T-cell (primary cell): Measurements from ENCODE around the gene ZFPM1. TPM values are rescaled to one million over a fixed set of nuclear protein-coding genes. Genes with fewer than 3 reads are reported as not detected.

ENCODE experiments used
- ATAC-seq, 4 experiments: fragments of 200-7000 bp in 3 of 4; fragments of 150-1000 bp in 1 of 4; cut with Tn5 transposase; replicated peaks in 1 of 4; 1 replicate in 3 of 4; 2 replicates in 1 of 4; pipeline ENCODE4 v1.10.0; 2021; ENCODE audit warnings: moderate library complexity in 3 of 4, mild to moderate bottlenecking in 2 of 4, moderate number of reproducible peaks in 1 of 4
- CTCF ChIA-PET, 2 donors: fragments of 300-600 bp; sonication (Branson Sonifier 250); formaldehyde crosslinking; loops; one replicate each; lab custom pipeline; 2022; ENCODE audit warnings: antibody characterized with exemption in 2 of 2; lab: Charles Lee
- POLR2A ChIA-PET, 2 donors: fragments of 300-600 bp; sonication (Branson Sonifier 250); formaldehyde crosslinking; loops; one replicate each; lab custom pipeline; 2022; ENCODE audit warnings: antibody characterized with exemption in 2 of 2; lab: Charles Lee
- DNase-seq, 35 experiments: peaks; one replicate each; pipeline versions ENCODE4 v3.0.0 to v3.0.0-alpha.2; 2013 to 2023
- H3K27ac ChIP-seq: one replicate; pipeline ENCODE4 v1.5.1; 2013; ENCODE audit warnings: low read length
- H3K27me3 ChIP-seq, 2 experiments: replicated peaks in 1 of 2; 1 replicate in 1 of 2; 2 replicates in 1 of 2; pipeline versions ENCODE4 v1.6.1 to v1.7.0; 2013; ENCODE audit warnings: low read length in 1 of 2, mixed read lengths in 1 of 2; ENCODE audit not compliant: control insufficient read depth in 2 of 2, insufficient read depth in 2 of 2; ENCODE audit errors: extremely low read depth in 1 of 2
- H3K36me3 ChIP-seq, 2 donors: 1 replicate in 1 of 2; 2 replicates in 1 of 2; pipeline versions ENCODE4 v1.6.1 to v1.7.0; 2013; ENCODE audit warnings: low read length in 1 of 2; ENCODE audit not compliant: control insufficient read depth in 2 of 2, insufficient read depth in 1 of 2; ENCODE audit errors: extremely low read depth in 1 of 2
- H3K4me1 ChIP-seq, 2 experiments: 1 replicate in 1 of 2; 2 replicates in 1 of 2; pipeline versions ENCODE4 v1.6.1 to v1.7.0; 2013; ENCODE audit warnings: low read length in 2 of 2, mixed read lengths in 1 of 2; ENCODE audit not compliant: insufficient read depth in 2 of 2, control insufficient read depth in 1 of 2; ENCODE audit errors: extremely low read depth in 1 of 2
- H3K4me3 ChIP-seq, 2 donors: 1 replicate in 1 of 2; 2 replicates in 1 of 2; pipeline versions ENCODE4 v1.5.1 to v1.7.0; 2013; ENCODE audit warnings: mild to moderate bottlenecking in 2 of 2, low read length in 1 of 2, moderate library complexity in 1 of 2; ENCODE audit not compliant: control insufficient read depth in 1 of 2; ENCODE audit errors: extremely low read depth in 1 of 2
- H3K9me3 ChIP-seq: 2 replicates; pipeline ENCODE4 v1.7.0; 2013
- H3K27ac Mint-ChIP-seq, 2 donors: one replicate each; pipeline ENCODE4 v1.8.0; 2020 to 2021; ENCODE audit warnings: mild to moderate bottlenecking in 2 of 2, mixed read lengths in 2 of 2
- H3K27me3 Mint-ChIP-seq, 2 donors: one replicate each; pipeline ENCODE4 v1.8.0; 2021 to 2022; ENCODE audit warnings: mixed read lengths in 2 of 2
- H3K36me3 Mint-ChIP-seq: one replicate; pipeline ENCODE4 v1.8.0; 2021; ENCODE audit warnings: mixed read lengths
- H3K4me1 Mint-ChIP-seq, 3 donors: one replicate each; pipeline ENCODE4 v1.8.0; 2020 to 2022; ENCODE audit warnings: mixed read lengths in 3 of 3, mild to moderate bottlenecking in 1 of 3
- H3K4me3 Mint-ChIP-seq, 3 donors: one replicate each; pipeline ENCODE4 v1.8.0; 2020 to 2022; ENCODE audit warnings: mild to moderate bottlenecking in 3 of 3, mixed read lengths in 3 of 3, moderate library complexity in 3 of 3
- H3K9me3 Mint-ChIP-seq, 3 donors: one replicate each; pipeline ENCODE4 v1.8.0; 2020 to 2022; ENCODE audit warnings: mixed read lengths in 3 of 3
- WGBS: methylation state at CpG from one replicate; pipeline ENCODE4 v1.1.5; 2013; ENCODE audit warnings: missing lambda C conversion rate; ENCODE audit not compliant: insufficient coverage; 5-methylcytosine and 5-hydroxymethylcytosine counted together
- total RNA-seq, 35 experiments: library from RNA in 6 of 35; stranded (reverse) in 6 of 35; fragments of 120-200 nt in 1 of 35; gene quantifications; one replicate each; pipeline versions ENCODE4 v1.2.1 to v1.2.4 and lab custom pipeline; 2013 to 2026

ZFPM1 gene
- total RNA-seq, 5 donors from 2014 or later (not counting 1 experiment from before 2014, with no cell fraction given), result 19.6 to 38.4 (median 33.1) TPM

GRCh38 chr16:88578446-88579313 lies 125.6 kb downstream of the ZFPM1 start:
- ATAC-seq, result peak; percentile 45 to 71 (median 68)
- H3K4me1 ChIP-seq, result peaks cover 0 to 32% of the 10 kb centered on the region in 2 experiments
- no peaks in the 10 kb centered on the region for H3K27me3 ChIP-seq
- 84% methylated on average over 21 of the region's 26 CpGs for WGBS
- peak overlapping the region in 1 of 3 donors; percentile 29 for H3K4me3 Mint-ChIP-seq
- H3K4me1 Mint-ChIP-seq, result peaks cover 37 to 60% (median 59%) of the 10 kb centered on the region in 3 donors
- no peaks in the 10 kb centered on the region for H3K27me3 Mint-ChIP-seq
- ChIA-PET CTCF (no interaction called here), POLR2A (interaction anchor here in 1 of 2 donors (0.6 kb wide), 1 partner anchor 810 kb away, joined by 3 read pairs; no protein-coding TSS in a partner anchor)
- no peak overlapping the region for H3K27ac ChIP-seq
- H3K27ac Mint-ChIP-seq, result peak overlapping the region; percentile 33 to 84
- H3K9me3 Mint-ChIP-seq, result no peaks in the 10 kb centered on the region
- H3K4me3 ChIP-seq, result no peak overlapping the region
- H3K36me3 ChIP-seq, result peaks cover 22 to 76% of the 10 kb centered on the region in 2 donors
- peaks cover 36% of the 10 kb centered on the region for H3K36me3 Mint-ChIP-seq
- peak in 4 of 35 experiments; percentile 17 to 34 (median 20) for DNase-seq
- H3K9me3 ChIP-seq, result no peaks in the 10 kb centered on the region

GRCh38 chr16:88580371-88580770 lies 127.3 kb downstream of the ZFPM1 start:
- Histone ChIP-seq H3K27ac (no peak overlapping the region), H3K9me3 (no peaks in the 10 kb centered on the region), H3K4me1 (peaks cover 0 to 35% of the 10 kb centered on the region in 2 experiments), H3K27me3 (no peaks in the 10 kb centered on the region), H3K36me3 (peaks cover 25 to 71% of the 10 kb centered on the region in 2 donors), H3K4me3 (no peak overlapping the region)
- Mint-ChIP-seq H3K27ac (no peak overlapping the region), H3K27me3 (no peaks in the 10 kb centered on the region), H3K4me1 (peaks cover 47 to 62% (median 61%) of the 10 kb centered on the region in 3 donors), H3K4me3 (no peak overlapping the region), H3K9me3 (no peaks in the 10 kb centered on the region), H3K36me3 (peaks cover 35% of the 10 kb centered on the region)
- ATAC-seq (no peak), DNase-seq (no peak)
- 97% methylated on average over 16 of the region's 16 CpGs for WGBS
- ChIA-PET POLR2A (interaction anchor here in 1 of 2 donors (0.6 kb wide), 1 partner anchor 19 kb away, joined by 3 read pairs; no protein-coding TSS in a partner anchor), CTCF (no interaction called here)

- Mint-ChIP-seq H3K27me3 (no peaks in the 10 kb centered on the region), H3K4me3 (no peak overlapping the region), H3K9me3 (no peaks in the 10 kb centered on the region), H3K36me3 (peaks cover 35% of the 10 kb centered on the region), H3K27ac (no peak overlapping the region), H3K4me1 (peaks cover 53 to 66% (median 65%) of the 10 kb centered on the region in 3 donors)
- Histone ChIP-seq H3K27me3 (no peaks in the 10 kb centered on the region), H3K36me3 (peaks cover 25 to 72% of the 10 kb centered on the region in 2 donors), H3K4me3 (no peak overlapping the region), H3K27ac (no peak overlapping the region), H3K9me3 (no peaks in the 10 kb centered on the region), H3K4me1 (peaks cover 0 to 42% of the 10 kb centered on the region in 2 experiments)
- DNase-seq, result no peak
- POLR2A ChIA-PET, result no interaction called here
- CTCF ChIA-PET, result no interaction called here
- no peak for ATAC-seq
- 100% methylated on average over 2 of the region's 4 CpGs for WGBS
Observed at GRCh38 chr16:88581033-88581432, 128.0 kb downstream of the ZFPM1 start.

DNA sequence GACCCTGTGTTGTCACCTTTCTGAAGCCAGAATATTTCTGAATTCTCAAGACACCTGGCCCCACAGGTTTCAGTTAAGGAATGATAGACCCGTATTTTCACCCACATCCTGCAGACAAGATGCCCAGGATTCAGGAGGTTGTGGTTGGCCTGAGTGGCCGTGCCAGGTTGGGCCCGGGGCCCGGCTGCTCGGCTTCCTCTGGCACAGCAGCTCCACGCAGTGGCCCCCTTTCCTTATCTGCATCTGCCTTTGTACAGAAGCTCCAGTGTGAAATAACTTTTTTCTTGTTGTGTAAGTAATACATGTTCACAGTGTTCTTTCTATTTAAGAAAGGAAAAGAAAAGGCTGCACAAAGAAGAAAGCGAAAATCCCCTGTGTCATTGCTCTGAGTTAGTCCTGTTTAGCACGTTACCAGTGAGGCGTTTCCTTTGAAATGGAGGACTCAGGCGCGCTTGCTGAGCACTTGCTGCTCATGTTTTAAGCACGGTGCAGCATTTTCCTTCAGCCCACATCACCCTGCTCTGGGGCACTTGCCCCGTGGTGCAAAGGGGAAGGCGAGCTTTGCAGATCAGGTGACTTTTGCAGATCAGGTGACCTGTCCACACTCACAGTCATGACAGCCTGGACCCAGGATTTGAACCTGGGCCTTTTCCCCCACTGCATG lies 130.0 kb downstream of the ZFPM1 start:
- POLR2A ChIA-PET, result no interaction called here
- ATAC-seq, result peak in 2 of 4 experiments; percentile 19 to 28

GRCh38 chr16:88584676-88585075 lies 131.6 kb downstream of the ZFPM1 start:
- Histone ChIP-seq H3K9me3 (no peaks in the 10 kb centered on the region), H3K36me3 (peaks cover 25 to 75% of the 10 kb centered on the region in 2 donors), H3K4me1 (peaks cover 0 to 38% of the 10 kb centered on the region in 2 experiments), H3K27me3 (no peaks in the 10 kb centered on the region), H3K4me3 (no peak overlapping the region), H3K27ac (no peak overlapping the region)
- Mint-ChIP-seq H3K27me3 (no peaks in the 10 kb centered on the region), H3K4me1 (peaks cover 47 to 63% (median 52%) of the 10 kb centered on the region in 3 donors), H3K9me3 (no peaks in the 10 kb centered on the region), H3K4me3 (no peak overlapping the region), H3K36me3 (peaks cover 47% of the 10 kb centered on the region), H3K27ac (peak overlapping the region in 1 of 2 donors; percentile 21)
- POLR2A ChIA-PET, result no interaction called here
- CTCF ChIA-PET, result interaction anchor here in 1 of 2 donors (0.6 kb wide), 1 partner anchor 27 kb away, joined by 3 read pairs; no protein-coding TSS in a partner anchor
- no CpG with 5 or more reads among the region's 6 CpGs for WGBS
- DNase-seq, result no peak
- ATAC-seq, result no peak

More for the DNA sequence above, 130.0 kb downstream of the ZFPM1 start:
- Histone ChIP-seq H3K4me1 (peaks cover 0 to 38% of the 10 kb centered on the region in 2 experiments), H3K27me3 (no peaks in the 10 kb centered on the region), H3K9me3 (no peaks in the 10 kb centered on the region), H3K27ac (no peak overlapping the region), H3K4me3 (no peak overlapping the region), H3K36me3 (peaks cover 15 to 71% of the 10 kb centered on the region in 2 donors)
- Mint-ChIP-seq H3K27ac (peak overlapping the region; percentile 23 to 28), H3K36me3 (peaks cover 43% of the 10 kb centered on the region), H3K4me1 (peaks cover 43 to 62% (median 55%) of the 10 kb centered on the region in 3 donors), H3K4me3 (no peak overlapping the region), H3K27me3 (no peaks in the 10 kb centered on the region), H3K9me3 (no peaks in the 10 kb centered on the region)
- CTCF ChIA-PET, result no interaction called here
- no peak for DNase-seq
- 87% methylated on average over 12 of the region's 14 CpGs for WGBS

DNA sequence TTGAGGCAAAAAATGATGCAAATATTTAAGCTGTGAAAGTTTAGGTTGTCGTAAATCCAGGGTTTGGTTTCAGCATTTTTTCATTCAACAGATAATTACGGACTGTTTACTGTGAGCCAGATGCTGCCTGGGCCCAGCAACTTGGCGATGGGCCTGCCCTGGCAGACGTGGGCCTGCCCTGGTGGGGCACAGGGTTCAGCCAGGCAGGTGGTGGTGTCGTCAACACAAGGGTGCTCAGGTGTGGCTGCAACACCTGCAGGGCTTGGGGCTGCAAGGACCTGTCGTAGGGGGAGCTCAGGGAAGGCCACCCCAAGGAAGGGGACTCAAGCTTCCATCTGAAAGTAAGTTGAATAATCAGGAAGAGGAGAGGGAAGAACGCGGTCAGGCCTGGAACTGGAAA lies 132.2 kb downstream of the ZFPM1 start:
- H3K9me3 Mint-ChIP-seq, result no peaks in the 10 kb centered on the region
- H3K36me3 Mint-ChIP-seq, result peaks cover 49% of the 10 kb centered on the region
- peaks cover 47 to 63% (median 53%) of the 10 kb centered on the region in 3 donors for H3K4me1 Mint-ChIP-seq
- H3K4me3 ChIP-seq, result no peak overlapping the region
- no peak overlapping the region for H3K4me3 Mint-ChIP-seq
- ChIA-PET POLR2A (no interaction called here), CTCF (interaction anchor here in 1 of 2 donors (0.6 kb wide), 1 partner anchor 87 kb away, joined by 3 read pairs; no protein-coding TSS in a partner anchor)
- ATAC-seq, result no peak
- DNase-seq, result no peak
- H3K27me3 ChIP-seq, result no peaks in the 10 kb centered on the region
- no peaks in the 10 kb centered on the region for H3K27me3 Mint-ChIP-seq
- peaks cover 29 to 73% of the 10 kb centered on the region in 2 donors for H3K36me3 ChIP-seq
- no peak overlapping the region for H3K27ac ChIP-seq
- H3K4me1 ChIP-seq, result peaks cover 0 to 38% of the 10 kb centered on the region in 2 experiments
- no peaks in the 10 kb centered on the region for H3K9me3 ChIP-seq
- 95% methylated on average over 6 of the region's 8 CpGs for WGBS
- peak overlapping the region in 1 of 2 donors; percentile 77 for H3K27ac Mint-ChIP-seq
